Sigmoid colon (tissue), 7 donors: ENCODE measurements around the gene RTF1. TPM values are rescaled to one million over a fixed set of nuclear protein-coding genes. Genes with fewer than 3 reads are reported as not detected.

Experiments
- DNase-seq: peaks from one replicate; pipeline ENCODE4 v3.0.0-alpha.2; 2019
- H3K27ac ChIP-seq, 4 donors: fragments of 200-600 bp; sonication (generic); one replicate each; pipeline ENCODE4 v1.5.1; 2016 to 2019; ENCODE audit warnings: mild to moderate bottlenecking in 1 of 4
- H3K27me3 ChIP-seq, 3 donors: fragments of 200-600 bp; sonication (generic); one replicate each; pipeline ENCODE4 v1.5.1; 2019; ENCODE audit warnings: mild to moderate bottlenecking in 1 of 3
- H3K36me3 ChIP-seq, 4 donors: fragments of 200-600 bp; sonication (generic); one replicate each; pipeline ENCODE4 v1.5.1; 2016 to 2019
- H3K4me1 ChIP-seq, 4 donors: fragments of 200-600 bp; sonication (generic); one replicate each; pipeline ENCODE4 v1.5.1; 2017 to 2019
- H3K4me3 ChIP-seq, 4 donors: fragments of 200-600 bp; sonication (generic); one replicate each; pipeline ENCODE4 v1.5.1; 2017 to 2019; ENCODE audit warnings: mild to moderate bottlenecking in 2 of 4, moderate library complexity in 1 of 4
- H3K9me3 ChIP-seq, 4 donors: fragments of 200-600 bp in 3 of 4; sonication (generic) in 3 of 4; one replicate each; pipeline versions ENCODE4 v1.5.1 to v1.6.1; 2013 to 2019
- EP300 ChIP-seq, 4 donors: sonication (generic); formaldehyde crosslinking; IDR thresholded peaks; one replicate each; pipeline ENCODE4 v1.6.1; 2017; ENCODE audit warnings: antibody characterized with exemption in 4 of 4
- POLR2A ChIP-seq, 2 donors: fragments of 450-650 bp; IDR thresholded peaks; one replicate each; pipeline ENCODE4 v1.6.1; 2016; ENCODE audit warnings: antibody characterized with exemption in 2 of 2, mild to moderate bottlenecking in 2 of 2, moderate library complexity in 2 of 2
- POLR2AphosphoS5 ChIP-seq, 4 donors: sonication (generic); formaldehyde crosslinking; IDR thresholded peaks; one replicate each; pipeline ENCODE4 v1.6.1; 2017; ENCODE audit warnings: antibody characterized with exemption in 4 of 4
- WGBS, 2 donors: extraction: QIAGEN DNeasy Blood & Tissue Kit; methylation state at CpG; one replicate each; pipeline ENCODE4 v1.1.7; 2013; 5-methylcytosine and 5-hydroxymethylcytosine counted together
- intact Hi-C: fragments of 100-400 bp; cut with DNase I; formaldehyde crosslinking; loops from one replicate; pipeline ENCODE4 v1.15.1; 2023
- polyA plus RNA-seq, 3 donors: library from polyadenylated mRNA; stranded (reverse); fragments of 200-250 nt; gene quantifications; one replicate each; pipeline ENCODE4 v1.2.3, GENCODE V29; 2013
- total RNA-seq, 4 donors: library from RNA; depleted of rRNA; stranded (reverse); fragments of >200 nt; gene quantifications; one replicate each; pipeline ENCODE4 v1.1.0, GENCODE V29; 2016
- TF ChIP-seq, protein P1 (sequence below), 4 experiments: fragments of 450-650 bp in 3 of 4; fragments of 200-600 bp in 1 of 4; IDR thresholded peaks; one replicate each; pipeline ENCODE4 v1.5.1; 2016 to 2019; ENCODE audit warnings: antibody characterized with exemption in 4 of 4, mild to moderate bottlenecking in 3 of 4, moderate library complexity in 2 of 4
- donor health status: healthy with polysubstance abuse.
- donor health status: Bipolar disorder and iron deficiency.
- donor health status: healthy.

Gene RTF1
- total and polyA plus RNA-seq, 7 donors, result 18.6 to 35.7 (median 30.5) TPM

DNA sequence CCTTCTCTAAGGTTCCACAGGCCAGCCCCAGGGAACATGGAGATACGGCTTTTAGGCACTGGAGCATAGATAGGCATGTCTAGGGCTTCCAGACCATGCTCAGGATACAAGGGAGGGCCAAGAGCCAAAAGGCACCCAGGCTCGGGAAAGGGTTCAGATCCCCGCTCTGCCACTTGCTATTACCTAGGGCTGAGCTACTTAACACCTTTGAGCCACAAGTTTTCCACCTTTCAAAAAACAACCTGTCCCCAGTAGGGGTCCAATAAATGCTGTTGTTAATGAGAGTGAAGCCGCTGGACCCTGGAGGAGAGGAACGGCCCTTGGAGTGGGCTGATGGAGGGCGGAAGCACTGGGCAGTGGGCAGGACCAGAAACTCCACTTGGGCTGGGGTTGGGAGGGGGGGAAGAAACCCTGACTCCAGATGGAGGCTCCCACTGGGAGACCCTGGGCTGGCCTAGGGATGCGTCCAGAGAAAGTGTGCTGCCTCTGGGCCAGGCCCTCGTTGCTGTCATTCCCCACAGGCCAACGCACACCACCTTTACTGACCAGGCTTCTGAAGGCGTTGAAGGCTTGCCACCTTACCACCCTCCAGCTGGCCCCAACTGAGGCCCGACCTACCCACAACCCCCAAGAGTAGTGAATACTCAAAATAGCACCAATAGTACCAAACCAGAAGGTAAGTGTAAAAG is 68.2 kb downstream of the RTF1 start:
- DNase-seq, result no peak
- H3K4me3 ChIP-seq, result no peak overlapping the region
- TF ChIP-seq POLR2A (IDR thresholded peaks at IDR 0.05), result no peak
- no peak for TF ChIP-seq EP300 (IDR thresholded peaks at IDR 0.05)
- TF ChIP-seq, protein P1, sequence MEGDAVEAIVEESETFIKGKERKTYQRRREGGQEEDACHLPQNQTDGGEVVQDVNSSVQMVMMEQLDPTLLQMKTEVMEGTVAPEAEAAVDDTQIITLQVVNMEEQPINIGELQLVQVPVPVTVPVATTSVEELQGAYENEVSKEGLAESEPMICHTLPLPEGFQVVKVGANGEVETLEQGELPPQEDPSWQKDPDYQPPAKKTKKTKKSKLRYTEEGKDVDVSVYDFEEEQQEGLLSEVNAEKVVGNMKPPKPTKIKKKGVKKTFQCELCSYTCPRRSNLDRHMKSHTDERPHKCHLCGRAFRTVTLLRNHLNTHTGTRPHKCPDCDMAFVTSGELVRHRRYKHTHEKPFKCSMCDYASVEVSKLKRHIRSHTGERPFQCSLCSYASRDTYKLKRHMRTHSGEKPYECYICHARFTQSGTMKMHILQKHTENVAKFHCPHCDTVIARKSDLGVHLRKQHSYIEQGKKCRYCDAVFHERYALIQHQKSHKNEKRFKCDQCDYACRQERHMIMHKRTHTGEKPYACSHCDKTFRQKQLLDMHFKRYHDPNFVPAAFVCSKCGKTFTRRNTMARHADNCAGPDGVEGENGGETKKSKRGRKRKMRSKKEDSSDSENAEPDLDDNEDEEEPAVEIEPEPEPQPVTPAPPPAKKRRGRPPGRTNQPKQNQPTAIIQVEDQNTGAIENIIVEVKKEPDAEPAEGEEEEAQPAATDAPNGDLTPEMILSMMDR (IDR thresholded peaks at IDR 0.05), result no peak
- TF ChIP-seq POLR2AphosphoS5 (IDR thresholded peaks at IDR 0.05), result no peak
- H3K36me3 ChIP-seq, result peaks cover 9 to 36% (median 22%) of the 10 kb centered on the region in 4 donors
- no peaks in the 10 kb centered on the region for H3K9me3 ChIP-seq
- WGBS, 2 donors, result 84 to 92% methylated on average over 11 of the region's 11 CpGs
- intact Hi-C loops, result no loop called here
- H3K27ac ChIP-seq, result no peak overlapping the region
- H3K4me1 ChIP-seq, result no peaks in the 10 kb centered on the region
- H3K27me3 ChIP-seq, result peaks cover under 1 to 33% (median 29%) of the 10 kb centered on the region in 3 donors

GRCh38 chr15:41486286-41486685 is 69.4 kb downstream of the RTF1 start:
- Histone ChIP-seq H3K4me3 (no peak overlapping the region), H3K27me3 (peaks cover 3 to 43% (median 41%) of the 10 kb centered on the region in 3 donors), H3K36me3 (peaks cover 0 to 24% (median 10%) of the 10 kb centered on the region in 4 donors), H3K4me1 (no peaks in the 10 kb centered on the region), H3K9me3 (no peaks in the 10 kb centered on the region), H3K27ac (no peak overlapping the region)
- 89 to 95% methylated on average over 43 of the region's 43 CpGs for WGBS, 2 donors
- no peak for DNase-seq
- TF ChIP-seq, protein P1 (IDR thresholded peaks at IDR 0.05), result no peak
- TF ChIP-seq EP300 (IDR thresholded peaks at IDR 0.05) (no peak), POLR2AphosphoS5 (IDR thresholded peaks at IDR 0.05) (no peak), POLR2A (IDR thresholded peaks at IDR 0.05) (no peak)
- intact Hi-C loops, result no loop called here

GRCh38 chr15:41487381-41487780 is 70.5 kb downstream of the RTF1 start:
- 56 to 81% methylated on average over 9 of the region's 9 CpGs for WGBS, 2 donors

GRCh38 chr15:41487802-41488201 is 70.9 kb downstream of the RTF1 start:
- 85% methylated on average over 2 of the region's 2 CpGs for WGBS, 2 donors
- no peak for DNase-seq
- H3K4me1 ChIP-seq, result peaks cover 0 to 8% (median 7%) of the 10 kb centered on the region in 4 donors

More at GRCh38 chr15:41487381-41487780, 70.5 kb downstream of the RTF1 start:
- Histone ChIP-seq H3K9me3 (no peaks in the 10 kb centered on the region), H3K27ac (no peak overlapping the region), H3K36me3 (peaks cover 0 to 13% (median 4%) of the 10 kb centered on the region in 4 donors), H3K4me1 (peaks cover 0 to 3% (median 3%) of the 10 kb centered on the region in 4 donors), H3K27me3 (peaks cover 7 to 53% (median 46%) of the 10 kb centered on the region in 3 donors), H3K4me3 (no peak overlapping the region)
- TF ChIP-seq EP300 (IDR thresholded peaks at IDR 0.05) (no peak), POLR2A (IDR thresholded peaks at IDR 0.05) (no peak), POLR2AphosphoS5 (IDR thresholded peaks at IDR 0.05) (no peak)
- TF ChIP-seq, protein P1 (IDR thresholded peaks at IDR 0.05), result no peak
- intact Hi-C loops, result no loop called here
- DNase-seq, result no peak

More at GRCh38 chr15:41487802-41488201, 70.9 kb downstream of the RTF1 start:
- TF ChIP-seq POLR2A (IDR thresholded peaks at IDR 0.05), result no peak
- no peak for TF ChIP-seq EP300 (IDR thresholded peaks at IDR 0.05)
- no peak for TF ChIP-seq POLR2AphosphoS5 (IDR thresholded peaks at IDR 0.05)
- TF ChIP-seq, protein P1 (IDR thresholded peaks at IDR 0.05), result no peak
- Histone ChIP-seq H3K4me3 (no peak overlapping the region), H3K9me3 (no peaks in the 10 kb centered on the region), H3K27ac (no peak overlapping the region), H3K36me3 (peaks cover 0 to 9% (median 2%) of the 10 kb centered on the region in 4 donors), H3K27me3 (peaks cover 7 to 56% (median 46%) of the 10 kb centered on the region in 3 donors)
- intact Hi-C loops, result no loop called here
